DND-41 (cell line): ENCODE data around the gene BLMH.

Source experiments
- CTCF ChIP-seq: IDR thresholded peaks from 2 replicates; pipeline ENCODE4 v1.5.1; 2012; ENCODE audit warnings: borderline replicate concordance, low read length, moderate library complexity, mild to moderate bottlenecking; ENCODE audit not compliant: poor library complexity, severe bottlenecking; ENCODE audit errors: extremely low read depth
- EZH2 ChIP-seq: IDR thresholded peaks from 3 replicates; pipeline ENCODE4 v1.6.1; 2012; ENCODE audit warnings: borderline replicate concordance, low read depth, mild to moderate bottlenecking, moderate library complexity, low read length, inconsistent platforms; ENCODE audit not compliant: severe bottlenecking

GRCh38 chr17:30234296-30234695, 57.4 kb downstream of the BLMH start:
- TF ChIP-seq CTCF (no peak), EZH2 (no peak)
